Measurements from ENCODE around the gene NR1I2.

DNA sequence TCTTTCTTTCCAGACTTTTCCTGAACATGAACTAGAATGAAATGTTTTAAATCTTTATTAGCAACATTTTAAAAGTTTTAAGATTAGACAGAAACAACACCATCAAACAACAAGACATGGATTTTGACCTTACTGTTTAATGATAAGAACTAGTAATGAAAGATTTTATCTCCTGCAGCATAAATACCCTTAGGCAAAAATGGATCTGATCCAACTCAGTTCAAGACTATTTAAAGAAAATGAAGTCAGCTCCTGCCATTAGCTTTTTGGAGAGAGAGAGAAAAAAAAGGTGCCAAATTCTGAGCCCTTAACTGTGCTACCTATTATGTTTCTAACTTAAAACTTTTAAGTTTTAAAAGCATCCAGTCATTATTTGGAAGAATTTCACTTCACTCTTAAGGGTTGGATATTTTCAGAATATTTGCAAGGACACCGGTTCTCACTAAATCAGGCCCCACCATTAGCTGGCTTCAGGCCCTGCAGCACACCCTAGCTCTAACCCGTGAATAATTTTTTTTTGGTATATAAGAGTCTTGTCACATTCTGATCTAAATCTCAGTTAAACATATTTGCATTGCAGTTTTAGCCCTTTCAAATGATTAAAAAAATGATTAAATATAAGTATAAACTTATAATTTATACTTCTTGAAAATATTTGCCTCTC lies 60.0 kb downstream of the NR1I2 start:
- TF ChIP-seq, protein P1, sequence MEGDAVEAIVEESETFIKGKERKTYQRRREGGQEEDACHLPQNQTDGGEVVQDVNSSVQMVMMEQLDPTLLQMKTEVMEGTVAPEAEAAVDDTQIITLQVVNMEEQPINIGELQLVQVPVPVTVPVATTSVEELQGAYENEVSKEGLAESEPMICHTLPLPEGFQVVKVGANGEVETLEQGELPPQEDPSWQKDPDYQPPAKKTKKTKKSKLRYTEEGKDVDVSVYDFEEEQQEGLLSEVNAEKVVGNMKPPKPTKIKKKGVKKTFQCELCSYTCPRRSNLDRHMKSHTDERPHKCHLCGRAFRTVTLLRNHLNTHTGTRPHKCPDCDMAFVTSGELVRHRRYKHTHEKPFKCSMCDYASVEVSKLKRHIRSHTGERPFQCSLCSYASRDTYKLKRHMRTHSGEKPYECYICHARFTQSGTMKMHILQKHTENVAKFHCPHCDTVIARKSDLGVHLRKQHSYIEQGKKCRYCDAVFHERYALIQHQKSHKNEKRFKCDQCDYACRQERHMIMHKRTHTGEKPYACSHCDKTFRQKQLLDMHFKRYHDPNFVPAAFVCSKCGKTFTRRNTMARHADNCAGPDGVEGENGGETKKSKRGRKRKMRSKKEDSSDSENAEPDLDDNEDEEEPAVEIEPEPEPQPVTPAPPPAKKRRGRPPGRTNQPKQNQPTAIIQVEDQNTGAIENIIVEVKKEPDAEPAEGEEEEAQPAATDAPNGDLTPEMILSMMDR (IDR thresholded peaks at IDR 0.05) = no peak
- TF ChIP-seq EZH2 (IDR thresholded peaks at IDR 0.05; ENCODE audit: borderline replicate concordance, insufficient read depth, low read depth, low read length, poor library complexity, severe bottlenecking) = no peak

All from B cell (primary cell).